CD4-positive, alpha-beta T cell treated with Interleukin-21 for 1 hour (primary cell): Measurements from ENCODE around the gene C1orf115.
"Not testable (repeated sequence)": the region's sequence is repeated elsewhere in the genome, so short reads cannot be mapped to it uniquely, and the experiment has no call there.

Source experiments
- DNase-seq: peaks from one replicate; pipeline ENCODE4 v3.0.0-alpha.2; 2020

Gene C1orf115

GRCh38 chr1:220694866-220695382 lies 4.8 kb downstream of the C1orf115 start:
- DNase-seq: no peak

DNA sequence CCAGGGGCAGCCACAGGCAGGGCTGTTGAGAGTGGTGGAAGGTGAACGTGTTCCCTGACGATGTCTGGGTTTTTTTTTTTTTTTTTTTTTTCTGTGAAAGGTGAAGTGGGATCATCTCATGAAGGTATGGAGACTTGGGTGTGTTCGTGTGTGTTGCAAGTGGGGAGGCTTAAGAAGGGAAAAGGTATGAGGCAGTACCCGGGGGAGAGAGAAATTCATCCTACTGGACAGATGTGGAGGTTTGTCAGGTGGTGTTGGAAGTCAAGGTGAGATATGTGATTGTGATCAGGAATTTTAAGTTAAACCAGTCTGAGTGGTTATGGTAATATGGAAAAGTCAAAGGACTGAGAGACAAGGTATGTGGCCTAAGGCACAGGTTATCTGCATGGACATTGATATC lies 5.3 kb downstream of the C1orf115 start:
- no peak for DNase-seq

GRCh38 chr1:220696226-220696862 lies 6.2 kb downstream of the C1orf115 start:
- no peak for DNase-seq

- no peak for DNase-seq
Measured at GRCh38 chr1:220696863-220697231, 6.7 kb downstream of the C1orf115 start.

DNA sequence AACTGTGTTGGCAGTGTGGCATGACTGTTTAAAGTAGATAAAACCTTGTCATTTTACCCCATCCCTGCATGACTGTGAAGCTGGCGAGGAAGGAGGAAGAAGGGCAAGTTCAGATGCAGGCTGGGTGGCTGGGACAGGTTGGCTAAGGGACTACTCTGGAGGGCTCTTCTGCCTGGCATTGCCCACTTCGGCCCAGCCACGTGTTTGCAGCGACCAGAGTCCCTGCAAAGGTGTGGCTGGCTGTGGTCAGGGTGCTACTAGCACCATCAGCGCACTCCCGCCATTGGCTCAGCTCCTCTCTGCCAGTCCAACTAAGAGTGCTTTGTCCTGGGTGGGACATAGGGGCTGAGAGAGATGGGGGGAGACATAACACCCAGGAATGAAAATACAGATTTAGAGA lies 7.2 kb downstream of the C1orf115 start:
- DNase-seq: no peak

DNA sequence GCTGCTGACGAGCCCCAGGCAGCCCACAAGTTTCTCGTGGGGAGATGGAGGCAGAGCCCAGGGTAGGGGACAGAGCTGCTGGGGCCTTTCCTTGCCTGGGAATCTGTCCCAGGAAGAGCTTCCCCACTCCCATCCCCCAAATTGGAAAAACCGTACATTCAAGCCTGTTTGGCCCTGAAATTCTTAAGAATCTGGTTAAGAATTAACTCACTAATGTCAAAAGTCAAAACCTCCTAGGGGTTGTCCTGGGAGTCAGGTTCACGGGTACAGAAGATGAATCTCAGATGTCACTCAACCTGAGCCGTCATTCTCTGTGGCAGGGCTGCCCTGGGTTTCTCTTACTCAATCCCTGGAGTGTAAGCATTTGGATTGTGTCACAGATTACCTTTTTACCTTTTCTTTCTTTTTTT lies 8.4 kb downstream of the C1orf115 start:
- DNase-seq: no peak

DNA sequence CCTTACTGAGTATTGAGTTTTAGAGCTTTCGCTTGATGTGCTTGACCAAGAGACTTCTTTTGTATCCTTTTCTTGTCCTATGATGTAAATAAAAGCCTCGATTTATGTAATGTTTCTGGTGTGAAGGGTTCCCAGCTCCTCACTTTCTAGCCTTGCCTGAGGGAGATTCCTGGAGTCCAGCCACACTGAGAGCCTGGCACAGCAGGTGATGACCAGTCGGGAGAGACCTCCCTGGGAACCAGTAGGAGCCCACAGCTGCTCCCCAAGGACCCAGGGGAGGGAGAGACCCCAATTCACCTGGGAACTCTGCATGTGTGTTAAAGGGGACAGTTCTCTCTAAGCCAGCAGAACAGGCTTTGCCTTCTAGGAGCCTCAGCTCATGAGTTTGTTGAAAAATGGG lies 8.9 kb downstream of the C1orf115 start:
- no peak for DNase-seq

GRCh38 chr1:220700556-220701179 lies 10.5 kb downstream of the C1orf115 start:
- no peak for DNase-seq

DNA sequence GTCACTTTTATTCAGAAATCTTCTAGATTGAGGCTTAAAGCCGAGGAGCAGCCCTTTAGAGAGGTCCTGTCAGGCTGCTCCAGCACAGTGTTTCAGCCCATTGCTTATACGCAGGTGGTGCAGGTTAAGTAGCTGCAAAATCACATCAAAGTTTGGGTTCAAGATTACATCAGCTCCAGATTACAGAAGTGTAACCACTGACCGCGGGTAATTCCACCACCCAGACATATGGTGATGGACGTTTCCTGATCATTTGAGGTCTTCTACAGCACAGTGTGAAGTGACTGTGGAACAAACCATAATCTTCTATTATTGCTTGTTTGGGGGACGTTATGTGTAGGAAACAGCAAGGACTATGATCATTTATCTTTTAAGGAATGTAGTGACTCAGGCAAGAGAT lies 11.8 kb downstream of the C1orf115 start:
- DNase-seq: no peak

GRCh38 chr1:220702733-220703270 lies 12.6 kb downstream of the C1orf115 start:
- no peak for DNase-seq

DNA sequence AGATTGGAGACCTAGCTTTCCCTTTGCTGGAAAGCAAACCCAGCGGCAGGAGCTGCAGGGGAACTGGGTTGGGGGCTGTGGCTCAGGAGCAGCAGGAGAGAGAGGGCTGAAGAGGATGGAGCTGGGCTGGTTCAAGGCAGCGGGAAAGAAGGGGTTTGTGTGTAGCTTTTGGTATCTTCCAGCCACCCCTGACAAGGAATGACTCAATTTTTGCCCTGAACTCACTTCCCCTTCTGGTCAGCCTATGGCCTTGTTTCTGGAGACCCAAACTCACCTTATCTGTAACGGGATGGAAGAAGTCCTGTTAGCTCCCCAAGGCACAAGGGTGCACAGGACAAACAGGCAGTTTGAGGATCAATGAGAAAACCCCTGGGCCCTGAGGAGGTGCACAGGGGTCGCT lies 13.1 kb downstream of the C1orf115 start:
- no peak for DNase-seq

GRCh38 chr1:220705782-220706181 lies 15.6 kb downstream of the C1orf115 start:
- DNase-seq: no peak

DNA sequence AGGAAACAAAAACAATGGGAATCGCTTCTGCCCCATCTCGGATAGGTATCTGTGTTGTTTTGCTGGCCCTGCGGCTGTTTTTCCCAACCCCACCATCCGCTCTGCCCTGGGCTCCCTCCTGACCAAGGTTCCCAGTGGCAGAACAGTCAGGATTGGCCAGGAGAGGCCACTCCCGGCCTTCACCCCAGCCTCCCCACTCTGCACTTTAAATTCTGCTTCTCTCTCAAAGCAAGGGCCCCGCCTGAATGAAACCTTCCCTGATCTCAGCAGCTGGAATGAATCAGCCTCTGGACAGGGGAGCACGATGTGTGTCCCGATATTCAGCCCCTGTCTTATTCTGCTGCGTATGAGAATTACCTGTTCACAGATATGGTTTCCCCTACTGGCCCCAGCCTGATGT lies 16.3 kb downstream of the C1orf115 start:
- no peak for DNase-seq

- no peak for DNase-seq
Measured at GRCh38 chr1:220707160-220707559, 17.0 kb downstream of the C1orf115 start.

DNA sequence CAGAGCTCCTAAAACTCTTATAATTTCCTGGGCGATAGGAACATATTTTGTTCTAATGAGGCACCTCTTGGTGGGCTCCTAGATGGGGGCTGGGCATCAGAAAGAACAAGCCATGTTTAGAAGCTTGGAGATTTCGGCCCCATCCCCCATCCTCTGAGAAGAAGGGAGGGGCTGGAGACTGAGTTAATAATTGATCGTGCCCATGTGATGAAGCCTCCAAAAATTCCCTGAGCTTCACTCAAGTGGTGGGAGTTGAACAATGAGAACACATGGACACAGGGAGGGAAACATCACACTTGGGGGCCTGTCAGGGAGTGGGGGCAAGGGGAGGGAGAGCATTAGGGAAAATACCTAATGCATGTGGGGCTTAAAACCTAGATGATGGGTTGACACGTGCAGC lies 18.1 kb downstream of the C1orf115 start:
- DNase-seq: no peak

GRCh38 chr1:220708936-220709801 lies 19.0 kb downstream of the C1orf115 start:
- DNase-seq: no peak

GRCh38 chr1:220710333-220710732 lies 20.2 kb downstream of the C1orf115 start:
- DNase-seq: no peak

DNA sequence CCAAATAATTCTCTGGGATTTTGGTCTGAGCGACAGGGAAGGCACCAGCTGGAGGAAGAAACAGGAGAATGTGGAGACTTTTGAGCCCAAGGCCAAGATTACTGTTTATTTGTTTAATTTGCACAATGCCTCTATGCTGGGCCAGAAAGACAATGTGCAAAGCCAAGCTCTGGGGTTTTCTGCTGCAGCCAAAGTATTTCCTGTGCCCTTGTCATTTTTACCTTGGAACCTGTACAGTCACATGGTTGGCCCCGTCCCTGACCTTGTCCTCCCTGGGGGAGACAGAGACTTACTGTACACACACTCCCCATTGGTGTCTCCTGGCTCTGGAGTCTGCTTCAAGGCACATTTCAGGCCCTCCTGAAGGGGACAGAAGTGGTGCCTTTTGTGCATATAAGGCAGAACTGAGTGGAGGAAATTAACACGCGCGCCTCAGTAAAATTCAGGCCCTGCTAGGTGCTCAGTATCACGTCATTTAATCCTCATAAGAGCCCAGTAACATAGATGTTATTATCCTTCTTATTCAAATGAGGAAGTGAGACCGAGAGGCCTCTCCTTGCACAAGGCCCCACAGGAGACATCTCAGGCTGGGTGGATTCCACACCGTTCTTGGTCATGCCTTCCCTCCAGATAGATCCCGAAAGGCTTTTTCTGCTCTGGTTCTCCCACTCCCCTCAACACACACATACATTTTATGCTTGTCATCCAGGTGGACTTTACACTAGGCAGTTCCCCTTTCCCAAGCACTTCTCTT lies 21.1 kb downstream of the C1orf115 start:
- no peak for DNase-seq

DNA sequence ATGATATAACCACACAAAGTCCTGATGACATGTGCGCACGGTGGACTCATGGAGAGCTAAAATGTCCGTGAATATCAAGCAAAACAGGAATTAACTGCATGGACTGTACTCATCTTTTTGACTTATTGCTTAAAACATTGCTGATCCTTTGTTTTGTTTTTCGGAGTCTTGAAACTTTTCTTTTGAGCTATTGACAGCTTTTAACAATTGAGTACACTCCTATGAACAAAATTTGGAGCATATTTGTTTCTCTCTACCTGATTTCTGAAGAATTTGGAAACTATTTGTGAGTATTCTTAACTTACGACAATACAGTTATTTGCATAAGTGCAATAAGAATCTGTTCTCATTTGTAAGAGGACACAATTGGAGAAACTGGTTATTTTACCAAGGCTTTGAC lies 25.8 kb downstream of the C1orf115 start:
- not testable (repeated sequence) for DNase-seq

GRCh38 chr1:220717800-220718640 lies 27.9 kb downstream of the C1orf115 start:
- DNase-seq: no peak

DNA sequence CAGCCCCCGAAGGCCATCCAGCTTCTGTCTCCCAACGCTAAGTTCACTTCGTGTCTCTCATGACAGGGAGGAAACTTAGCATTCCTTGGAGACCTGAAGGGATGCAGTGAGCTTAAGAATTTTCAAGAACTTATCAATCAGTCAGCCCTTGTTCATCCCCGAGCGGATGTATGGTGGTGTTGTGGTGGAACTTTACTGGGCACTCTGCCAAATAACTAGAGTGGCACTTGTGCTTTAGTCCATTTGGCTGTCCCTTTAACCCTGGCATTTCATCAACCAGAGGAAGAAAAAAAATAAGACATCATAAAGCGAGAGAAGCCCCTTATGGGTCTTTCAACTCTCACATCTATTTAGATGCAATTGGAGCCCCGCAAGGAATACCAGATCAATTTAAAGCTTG lies 31.1 kb downstream of the C1orf115 start:
- not testable (repeated sequence) for DNase-seq

DNA sequence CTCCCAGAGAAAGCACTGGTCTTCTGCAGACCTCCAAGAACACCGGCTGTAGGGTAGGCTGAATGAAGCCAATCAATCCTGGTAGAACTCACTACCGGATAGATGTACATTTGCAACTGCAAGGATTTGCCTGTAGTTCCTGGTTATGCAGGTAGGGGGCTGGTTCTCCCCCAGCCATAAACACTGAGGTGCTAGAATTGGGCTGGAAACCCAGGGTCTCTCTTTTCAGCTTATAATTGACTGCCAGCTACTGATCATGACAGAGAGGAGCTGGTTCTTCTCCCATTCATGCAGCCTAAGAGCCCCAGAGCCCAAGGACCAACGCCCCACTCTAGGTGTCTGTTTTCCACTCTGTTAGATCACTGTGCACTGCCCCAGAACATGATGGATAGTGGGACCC lies 36.5 kb downstream of the C1orf115 start:
- no peak for DNase-seq
